COR-L47 (cell line): ENCODE measurements around the gene IL17D.
"Not testable (repeated sequence)": the region's sequence is repeated elsewhere in the genome, so short reads cannot be mapped to it uniquely, and the experiment has no call there.

Experiments
- DNase-seq: peaks from one replicate; lab custom pipeline; 2025; lab: John Stamatoyannopoulos, UW

IL17D gene

GRCh38 chr13:20719783-20720182, 16.3 kb downstream of the IL17D start:
- no peak for DNase-seq

DNA sequence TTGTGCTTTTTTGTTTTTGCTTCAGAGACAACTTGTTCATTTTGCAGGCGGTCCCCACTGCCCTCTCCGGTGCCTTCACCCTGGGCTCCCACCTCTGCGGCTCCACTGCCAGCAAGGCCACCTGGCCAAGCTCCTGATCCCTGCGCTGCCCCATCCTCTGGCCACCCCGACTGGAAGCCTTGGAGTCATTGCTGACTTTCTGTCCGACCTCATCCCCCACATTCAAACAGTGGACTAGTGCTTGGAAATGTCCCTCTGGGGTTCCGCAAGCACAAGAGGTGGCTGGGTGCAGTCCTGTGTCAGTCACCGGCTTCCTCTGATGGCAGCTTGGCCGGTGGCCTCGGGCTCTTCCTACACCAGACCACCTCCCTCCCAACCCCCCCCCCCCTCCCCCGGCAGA, 17.0 kb downstream of the IL17D start:
- no peak for DNase-seq

- no peak for DNase-seq
These were observed 17.6 kb downstream of the IL17D start for GRCh38 chr13:20721058-20721453.

- peak; percentile 60 for DNase-seq
These were observed 18.2 kb downstream of the IL17D start for GRCh38 chr13:20721454-20722357.

- no peak for DNase-seq
These were observed 24.4 kb downstream of the IL17D start for GRCh38 chr13:20727856-20728255.

GRCh38 chr13:20728579-20729311, 25.2 kb downstream of the IL17D start:
- no peak for DNase-seq

DNA sequence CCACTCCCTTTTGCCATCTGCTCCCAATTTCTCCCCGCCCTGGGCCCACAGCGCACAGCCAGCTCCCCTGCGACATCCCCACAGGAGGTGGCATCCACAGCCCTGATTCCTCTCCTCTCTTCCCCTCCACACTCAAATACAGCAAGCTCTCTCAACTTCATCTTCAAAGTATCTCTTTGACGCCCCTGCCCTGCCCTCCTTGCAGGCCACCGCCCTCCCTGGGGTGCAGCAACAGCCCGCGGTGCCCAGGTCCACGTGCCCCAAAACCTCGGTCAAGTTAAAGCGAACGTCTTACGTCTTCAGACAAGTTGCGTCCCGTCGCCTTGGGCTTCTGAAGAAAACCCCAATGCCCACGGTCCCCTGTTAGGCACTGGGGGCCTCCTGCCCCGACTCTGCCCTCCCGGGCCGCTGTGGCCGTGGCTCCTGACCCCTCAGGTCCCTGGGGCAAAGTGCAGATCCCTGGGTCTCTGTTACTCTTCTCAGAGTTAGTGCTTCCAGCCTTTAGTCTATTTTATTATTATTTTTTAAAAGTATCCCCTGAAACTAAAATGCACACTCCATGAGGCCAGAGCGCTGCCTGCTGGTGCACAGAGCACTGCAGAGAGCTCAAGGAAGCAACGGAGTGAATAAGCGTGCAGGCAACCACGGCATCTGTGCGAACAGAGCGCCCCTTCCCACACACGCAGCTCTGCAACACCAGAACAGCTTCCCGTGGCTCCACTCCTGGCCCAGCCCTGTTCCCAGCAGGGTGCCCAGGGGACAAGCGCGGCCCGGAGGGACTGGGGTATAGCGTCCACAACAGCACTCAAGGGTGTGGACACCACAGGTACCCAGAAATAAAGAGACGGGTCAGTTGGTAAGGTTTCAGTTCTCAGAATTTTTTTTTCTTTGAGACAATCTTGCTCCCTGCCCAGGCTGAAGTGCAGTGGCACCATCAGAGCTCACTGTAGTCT, 26.4 kb downstream of the IL17D start:
- DNase-seq = no peak

DNA sequence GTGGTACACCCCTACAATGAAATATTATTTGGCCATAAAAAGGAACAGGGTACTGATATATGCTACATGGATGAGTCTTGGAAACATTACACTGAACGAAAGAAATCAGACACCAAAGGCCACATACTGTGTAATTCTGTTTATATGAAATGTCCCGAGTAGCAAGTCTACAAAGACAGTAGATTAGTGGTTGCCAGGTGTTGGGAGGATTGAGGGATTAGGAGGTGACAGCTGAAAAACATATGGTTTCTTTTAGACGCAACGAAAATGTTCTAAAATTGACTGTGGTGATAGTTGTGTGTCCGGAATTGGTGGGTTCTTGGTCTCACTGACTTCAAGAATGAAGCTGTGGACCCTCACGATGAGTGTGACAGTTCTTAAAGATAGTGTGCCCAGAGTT, 35.1 kb downstream of the IL17D start:
- no peak for DNase-seq

DNA sequence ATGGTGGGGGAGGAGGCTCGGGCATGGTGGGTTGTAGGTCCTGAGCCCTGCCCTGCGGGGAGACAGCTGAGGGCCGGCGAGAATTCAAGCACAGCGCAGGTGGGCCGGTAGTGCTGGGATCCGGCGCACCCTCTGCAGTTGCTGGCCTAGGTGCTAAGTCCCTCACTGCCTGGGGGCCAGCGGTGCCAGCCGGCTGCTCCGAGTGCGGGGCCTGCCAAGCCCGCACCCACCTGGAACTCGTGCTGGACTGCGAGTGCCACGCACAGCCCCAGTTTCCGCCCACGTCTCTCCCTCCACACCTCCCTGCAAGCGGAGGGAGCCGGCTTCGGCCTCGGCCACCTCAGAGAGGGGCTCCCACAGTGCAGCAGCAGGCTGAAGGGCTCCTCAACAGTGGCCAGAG, 36.5 kb downstream of the IL17D start:
- DNase-seq = no peak

- DNase-seq = not testable (repeated sequence)
These were observed 40.4 kb downstream of the IL17D start for GRCh38 chr13:20743830-20744404.

DNA sequence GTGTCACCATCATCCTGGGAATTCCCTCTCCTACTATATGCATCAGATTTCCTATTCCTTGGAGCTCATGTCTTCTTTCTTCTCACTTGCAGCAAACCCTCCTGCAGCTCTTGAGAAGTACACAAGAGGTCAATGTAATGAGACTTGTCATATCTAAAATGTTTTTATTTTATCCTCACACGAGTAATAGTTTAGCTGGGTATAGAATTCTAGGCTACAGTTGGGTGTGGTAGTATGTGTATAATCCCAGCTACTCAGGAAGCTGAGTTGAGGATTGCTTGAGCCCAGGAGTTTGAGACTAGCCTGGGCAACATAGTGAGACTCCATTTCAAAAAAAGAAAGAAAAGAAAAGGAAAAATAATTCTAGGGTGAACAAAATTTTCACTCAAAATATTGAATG, 45.9 kb downstream of the IL17D start:
- DNase-seq = no peak

DNA sequence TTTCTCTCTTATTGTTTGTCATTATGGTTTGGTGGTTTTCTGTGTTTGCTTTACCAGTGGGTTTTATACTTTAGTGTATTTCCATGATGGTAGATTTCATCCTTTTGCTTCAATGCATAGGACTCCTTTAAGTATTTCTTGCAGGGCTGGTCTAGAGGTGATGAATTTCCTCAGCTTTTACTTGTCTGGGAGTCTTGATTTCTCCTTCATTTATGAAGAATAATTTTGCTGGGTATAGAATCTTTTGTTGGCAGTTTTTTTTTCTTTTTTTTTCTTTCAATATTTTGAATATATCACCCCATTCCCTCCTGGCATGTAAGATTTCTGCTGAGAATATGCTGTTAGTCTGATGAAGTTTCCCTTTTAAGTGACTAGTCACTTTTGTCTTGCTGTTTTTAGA, 50.5 kb downstream of the IL17D start:
- no peak for DNase-seq

DNA sequence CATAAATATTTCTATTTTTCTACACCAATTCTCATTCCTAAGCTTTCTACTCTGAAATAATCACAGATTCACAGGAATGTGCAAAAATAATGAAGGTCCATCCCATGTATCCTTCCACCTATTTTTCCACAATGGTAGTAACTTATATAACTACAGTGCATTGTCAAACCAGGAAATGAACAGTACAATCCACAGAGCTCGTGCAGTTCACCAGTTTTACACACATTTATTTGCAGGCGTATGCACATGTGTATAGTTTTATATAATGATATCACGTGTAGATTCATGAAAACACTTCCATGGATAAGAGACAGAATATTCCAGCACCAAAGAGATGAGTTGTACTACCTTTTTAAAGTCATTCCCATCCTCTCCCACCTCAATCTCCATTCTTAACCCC, 57.4 kb downstream of the IL17D start:
- DNase-seq = no peak

DNA sequence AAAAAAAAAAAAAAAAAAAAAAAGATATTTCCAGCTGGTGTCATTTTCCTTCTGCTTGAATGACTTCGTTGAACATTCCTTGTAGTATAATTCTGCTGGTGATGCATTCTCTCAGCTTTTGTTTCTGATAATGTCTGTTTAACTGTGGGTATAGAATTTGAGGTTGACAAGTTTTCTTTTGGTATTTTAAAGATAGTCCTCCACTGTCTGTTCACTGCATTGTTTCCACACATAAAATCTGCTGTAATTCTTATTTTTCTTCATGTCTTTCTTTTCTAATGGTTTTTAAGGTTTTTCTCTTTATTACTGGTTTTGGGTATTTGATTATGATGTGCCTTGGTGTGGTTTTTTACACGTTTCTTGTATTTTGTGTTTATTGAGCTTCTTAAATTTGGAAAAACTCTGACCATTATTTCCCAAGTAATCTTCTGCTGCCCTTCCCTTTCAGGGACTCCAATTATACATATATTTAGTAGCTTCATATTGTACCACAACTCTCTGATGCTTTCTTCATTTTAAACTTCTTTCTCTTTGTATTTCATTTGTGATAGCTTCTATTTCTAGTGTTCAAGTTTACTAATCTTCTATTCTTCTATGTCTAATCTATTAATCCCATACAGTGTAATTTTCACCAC, 63.9 kb downstream of the IL17D start:
- DNase-seq = no peak

DNA sequence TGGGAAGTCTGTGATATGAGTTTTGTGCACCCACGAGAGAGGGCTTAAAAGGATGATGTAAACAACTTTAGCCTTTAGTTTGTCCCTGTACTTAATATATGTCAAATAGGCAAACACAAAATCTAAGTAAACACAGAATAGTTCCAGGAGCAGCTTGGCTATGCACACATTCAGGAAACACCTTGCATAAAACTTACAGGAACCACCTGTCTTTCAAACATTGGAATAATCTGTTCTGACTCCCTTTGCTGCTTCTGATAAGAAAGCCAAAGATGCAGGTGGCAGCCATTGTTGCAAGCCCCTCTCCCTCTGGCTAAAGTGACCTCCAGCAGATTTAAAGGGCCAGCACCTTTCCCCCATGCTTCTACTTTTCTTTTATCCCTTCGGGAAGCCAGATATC, 65.6 kb downstream of the IL17D start:
- DNase-seq = no peak

DNA sequence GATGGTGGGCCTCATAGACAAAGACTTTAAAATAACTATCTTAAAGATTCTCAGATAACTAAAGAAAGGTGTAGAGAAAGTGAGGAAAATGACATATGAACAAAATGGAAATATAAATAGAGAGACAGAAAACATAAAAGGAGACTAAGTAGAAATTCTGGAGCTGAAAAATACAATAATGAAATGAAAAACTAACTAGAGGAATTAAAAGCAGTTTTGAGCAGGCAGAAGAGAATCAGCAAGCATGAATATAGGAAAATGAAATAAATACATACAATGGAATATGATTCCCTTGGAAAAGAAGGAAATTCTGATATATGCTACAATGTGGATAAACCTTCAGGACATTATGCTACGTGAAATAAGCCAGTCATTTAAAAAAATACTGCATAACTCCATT, 66.3 kb downstream of the IL17D start:
- DNase-seq = no peak
